Spinal cord (tissue), 10 donors: ENCODE measurements around the gene NT5C1A. TPM values are rescaled to one million over a fixed set of nuclear protein-coding genes. Genes with fewer than 3 reads are reported as not detected.

Experiments
- DNase-seq, 6 donors: peaks; one replicate each; pipeline versions ENCODE4 v3.0.0 to v3.0.0-alpha.2; 2013 to 2015; ENCODE audit warnings: low spot score in 6 of 6, low read depth in 4 of 6
- H3K27ac ChIP-seq: one replicate; pipeline ENCODE4 v1.5.1; 2013; ENCODE audit warnings: low read depth, low read length, control low read depth
- H3K27me3 ChIP-seq: one replicate; pipeline ENCODE4 v1.6.1; 2013; ENCODE audit warnings: low read length; ENCODE audit not compliant: control insufficient read depth, insufficient read depth
- H3K36me3 ChIP-seq: one replicate; pipeline ENCODE4 v1.6.1; 2013; ENCODE audit warnings: low read length; ENCODE audit not compliant: control insufficient read depth, insufficient read depth
- H3K4me1 ChIP-seq: one replicate; pipeline ENCODE4 v1.6.1; 2013; ENCODE audit warnings: low read length; ENCODE audit not compliant: control insufficient read depth, insufficient read depth
- H3K4me3 ChIP-seq: one replicate; pipeline ENCODE4 v1.5.1; 2013; ENCODE audit warnings: low read depth, low read length, control low read depth
- H3K9me3 ChIP-seq: one replicate; pipeline ENCODE4 v1.6.1; 2013; ENCODE audit warnings: low read length; ENCODE audit not compliant: control insufficient read depth, insufficient read depth
- WGBS: methylation state at CpG from one replicate; pipeline ENCODE4 v1.1.5; 2013; ENCODE audit warnings: missing lambda C conversion rate; ENCODE audit not compliant: insufficient coverage; 5-methylcytosine and 5-hydroxymethylcytosine counted together
- polyA plus RNA-seq, 2 donors: library from polyadenylated mRNA; unstranded; fragments of 120-200 nt; gene quantifications; one replicate each; pipeline ENCODE4 v1.2.1, GENCODE V29; 2013; ENCODE audit not compliant: insufficient read length in 2 of 2
- total RNA-seq, 2 donors: library from RNA; depleted of rRNA in 1 of 2; stranded (reverse); fragments of 120-200 nt in 1 of 2; fragments of >200 nt in 1 of 2; gene quantifications; one replicate each; pipeline versions ENCODE4 v1.2.3 to v1.2.4, GENCODE V29; 2013 to 2014
- donor health status: healthy.

Gene NT5C1A
- total and polyA plus RNA-seq, 4 donors = 1.5 to 5.4 (median 2.8) TPM

GRCh38 chr1:39701049-39701439 is 29.1 kb upstream of the NT5C1A start:
- peak in 2 of 6 donors; percentile 55 to 57 for DNase-seq
- H3K27ac ChIP-seq = no peak overlapping the region
- 0% methylated on average over 4 of the region's 12 CpGs for WGBS

GRCh38 chr1:39700348-39700747 is 28.4 kb upstream of the NT5C1A start:
- WGBS = 0% methylated on average over 1 of the region's 3 CpGs
- peaks cover 11% of the 10 kb centered on the region for H3K4me1 ChIP-seq
- H3K9me3 ChIP-seq = no peaks in the 10 kb centered on the region
- H3K36me3 ChIP-seq = no peaks in the 10 kb centered on the region
- peaks cover 2% of the 10 kb centered on the region for H3K27me3 ChIP-seq
- H3K4me3 ChIP-seq = no peak overlapping the region
- H3K27ac ChIP-seq = no peak overlapping the region
- DNase-seq = no peak

More at GRCh38 chr1:39701049-39701439, 29.1 kb upstream of the NT5C1A start:
- H3K9me3 ChIP-seq = no peaks in the 10 kb centered on the region
- H3K4me1 ChIP-seq = peaks cover 11% of the 10 kb centered on the region
- no peaks in the 10 kb centered on the region for H3K36me3 ChIP-seq
- peak overlapping the region; percentile 14 for H3K4me3 ChIP-seq
- peaks cover 2% of the 10 kb centered on the region for H3K27me3 ChIP-seq

GRCh38 chr1:39699419-39699818 is 27.5 kb upstream of the NT5C1A start:
- DNase-seq = no peak
- 100% methylated on average over 2 of the region's 3 CpGs for WGBS
- Histone ChIP-seq H3K36me3 (no peaks in the 10 kb centered on the region), H3K27ac (no peak overlapping the region), H3K4me1 (peaks cover 11% of the 10 kb centered on the region), H3K4me3 (no peak overlapping the region), H3K9me3 (no peaks in the 10 kb centered on the region), H3K27me3 (peaks cover 2% of the 10 kb centered on the region)

GRCh38 chr1:39698568-39698967 is 26.7 kb upstream of the NT5C1A start:
- Histone ChIP-seq H3K9me3 (no peaks in the 10 kb centered on the region), H3K4me1 (peaks cover 11% of the 10 kb centered on the region), H3K4me3 (no peak overlapping the region), H3K27me3 (peaks cover 2% of the 10 kb centered on the region), H3K36me3 (no peaks in the 10 kb centered on the region), H3K27ac (no peak overlapping the region)
- 84% methylated on average over 4 of the region's 4 CpGs for WGBS
- DNase-seq = no peak

GRCh38 chr1:39696448-39696847 is 24.5 kb upstream of the NT5C1A start:
- WGBS = no CpG with 5 or more reads among the region's 1 CpG
- DNase-seq = no peak
- no peaks in the 10 kb centered on the region for H3K9me3 ChIP-seq
- peaks cover 20% of the 10 kb centered on the region for H3K27me3 ChIP-seq
- no peak overlapping the region for H3K4me3 ChIP-seq
- no peaks in the 10 kb centered on the region for H3K36me3 ChIP-seq
- no peak overlapping the region for H3K27ac ChIP-seq
- H3K4me1 ChIP-seq = peaks cover 18% of the 10 kb centered on the region

- no peaks in the 10 kb centered on the region for H3K9me3 ChIP-seq
- H3K36me3 ChIP-seq = no peaks in the 10 kb centered on the region
- no peak for DNase-seq
- H3K4me3 ChIP-seq = no peak overlapping the region
- H3K27ac ChIP-seq = no peak overlapping the region
- H3K4me1 ChIP-seq = peaks cover 27% of the 10 kb centered on the region
- no CpG with 5 or more reads among the region's 1 CpG for WGBS
- H3K27me3 ChIP-seq = peaks cover 30% of the 10 kb centered on the region
Measured at GRCh38 chr1:39695016-39695415, 23.1 kb upstream of the NT5C1A start.

GRCh38 chr1:39694026-39694425 is 22.1 kb upstream of the NT5C1A start:
- H3K4me1 ChIP-seq = peaks cover 35% of the 10 kb centered on the region
- H3K36me3 ChIP-seq = no peaks in the 10 kb centered on the region
- peaks cover 30% of the 10 kb centered on the region for H3K27me3 ChIP-seq
- H3K4me3 ChIP-seq = no peak overlapping the region
- DNase-seq = no peak
- WGBS = 100% methylated on average over 1 of the region's 1 CpG
- H3K27ac ChIP-seq = no peak overlapping the region
- no peaks in the 10 kb centered on the region for H3K9me3 ChIP-seq

GRCh38 chr1:39692152-39693074 is 20.5 kb upstream of the NT5C1A start:
- Histone ChIP-seq H3K9me3 (no peaks in the 10 kb centered on the region), H3K27me3 (peaks cover 28% of the 10 kb centered on the region), H3K4me1 (peaks cover 35% of the 10 kb centered on the region), H3K27ac (no peak overlapping the region), H3K4me3 (peak overlapping the region; percentile 50), H3K36me3 (no peaks in the 10 kb centered on the region)
- 1% methylated on average over 52 of the region's 56 CpGs for WGBS
- peak in 1 of 6 donors; percentile 77 for DNase-seq

GRCh38 chr1:39691383-39692151 is 19.7 kb upstream of the NT5C1A start, which contains the start of gene HPCAL4:
HPCAL4 (minus strand) TSS chr1:39691433; CDS start chr1:39684603, 6,830 bp downstream.
- H3K27me3 ChIP-seq = peaks cover 28% of the 10 kb centered on the region
- 0% methylated on average over 29 of the region's 47 CpGs for WGBS
- peak; percentile 80 to 98 (median 84) for DNase-seq
- H3K9me3 ChIP-seq = no peaks in the 10 kb centered on the region
- H3K4me1 ChIP-seq = peaks cover 35% of the 10 kb centered on the region
- H3K27ac ChIP-seq = no peak within 1 kb of the TSS
- H3K36me3 ChIP-seq = no peaks in the 10 kb centered on the region
- peak within 1 kb of the TSS; percentile 50 for H3K4me3 ChIP-seq
